ENCODE results near the gene CFAP99. TPM values are rescaled to one million over a fixed set of nuclear protein-coding genes. Genes with fewer than 3 reads are reported as not detected.

The CFAP99 gene
- total and polyA plus RNA-seq, 4 donors = 0.20 to 6.4 (median 5.9) TPM

Other genes starting within 250 kb of the CFAP99 start
- gene HAUS3, start 176.8 kb upstream of the CFAP99 start, total RNA-seq = 10 to 100 TPM; 13.2 to 22.6 TPM
- gene HAUS3, start 176.8 kb upstream of the CFAP99 start, polyA plus RNA-seq (ENCODE audit: insufficient read length in 2 of 2) = 10 to 100 TPM; 16.8 to 17.0 TPM
- gene POLN, start 176.8 kb upstream of the CFAP99 start, total RNA-seq = 1 to 10 TPM; 4.6 to 8.9 TPM
- 1 to 10 TPM; 4.8 to 8.9 TPM for gene POLN, start 176.8 kb upstream of the CFAP99 start, polyA plus RNA-seq (ENCODE audit: insufficient read length in 2 of 2)
- 10 to 100 TPM; 22.4 to 56.7 TPM for gene MXD4, start 156.8 kb upstream of the CFAP99 start, total RNA-seq
- gene MXD4, start 156.8 kb upstream of the CFAP99 start, polyA plus RNA-seq (ENCODE audit: insufficient read length in 2 of 2) = 100 to 1,000 TPM in 1 of 2 donors, 10 to 100 TPM in 1; 92.6 to 101 TPM
- 10 to 100 TPM in 1 of 2 donors, 1 to 10 TPM in 1; 9.6 to 10.0 TPM for gene ZFYVE28, start 310 bp upstream of the CFAP99 start, total RNA-seq
- gene ZFYVE28, start 310 bp upstream of the CFAP99 start, polyA plus RNA-seq (ENCODE audit: insufficient read length in 2 of 2) = 10 to 100 TPM in 1 of 2 donors, 1 to 10 TPM in 1; 7.9 to 13.9 TPM
- gene RNF4, start 50.2 kb downstream of the CFAP99 start, total RNA-seq = 10 to 100 TPM; 41.0 to 46.5 TPM
- gene RNF4, start 50.2 kb downstream of the CFAP99 start, polyA plus RNA-seq (ENCODE audit: insufficient read length in 2 of 2) = 10 to 100 TPM; 61.1 to 67.0 TPM
- gene FAM193A, start 117.7 kb downstream of the CFAP99 start, total RNA-seq = 10 to 100 TPM; 16.2 to 23.3 TPM
- 10 to 100 TPM; 34.5 to 35.1 TPM for gene FAM193A, start 117.7 kb downstream of the CFAP99 start, polyA plus RNA-seq (ENCODE audit: insufficient read length in 2 of 2)

All from spinal cord (tissue), 4 donors.